DND-41 (cell line): ENCODE measurements around the gene EFNB2.

Experiments used
- EZH2 ChIP-seq: IDR thresholded peaks from 3 replicates; pipeline ENCODE4 v1.6.1; 2012; ENCODE audit warnings: borderline replicate concordance, low read depth, mild to moderate bottlenecking, moderate library complexity, low read length, inconsistent platforms; ENCODE audit not compliant: severe bottlenecking
- TF ChIP-seq, protein P1 (sequence below): IDR thresholded peaks from 2 replicates; pipeline ENCODE4 v1.5.1; 2012; ENCODE audit warnings: borderline replicate concordance, low read length, moderate library complexity, mild to moderate bottlenecking; ENCODE audit not compliant: poor library complexity, severe bottlenecking; ENCODE audit errors: extremely low read depth

GRCh38 chr13:106505295-106505694, 30.2 kb downstream of the EFNB2 start:
- no peak for TF ChIP-seq EZH2
- TF ChIP-seq, protein P1, sequence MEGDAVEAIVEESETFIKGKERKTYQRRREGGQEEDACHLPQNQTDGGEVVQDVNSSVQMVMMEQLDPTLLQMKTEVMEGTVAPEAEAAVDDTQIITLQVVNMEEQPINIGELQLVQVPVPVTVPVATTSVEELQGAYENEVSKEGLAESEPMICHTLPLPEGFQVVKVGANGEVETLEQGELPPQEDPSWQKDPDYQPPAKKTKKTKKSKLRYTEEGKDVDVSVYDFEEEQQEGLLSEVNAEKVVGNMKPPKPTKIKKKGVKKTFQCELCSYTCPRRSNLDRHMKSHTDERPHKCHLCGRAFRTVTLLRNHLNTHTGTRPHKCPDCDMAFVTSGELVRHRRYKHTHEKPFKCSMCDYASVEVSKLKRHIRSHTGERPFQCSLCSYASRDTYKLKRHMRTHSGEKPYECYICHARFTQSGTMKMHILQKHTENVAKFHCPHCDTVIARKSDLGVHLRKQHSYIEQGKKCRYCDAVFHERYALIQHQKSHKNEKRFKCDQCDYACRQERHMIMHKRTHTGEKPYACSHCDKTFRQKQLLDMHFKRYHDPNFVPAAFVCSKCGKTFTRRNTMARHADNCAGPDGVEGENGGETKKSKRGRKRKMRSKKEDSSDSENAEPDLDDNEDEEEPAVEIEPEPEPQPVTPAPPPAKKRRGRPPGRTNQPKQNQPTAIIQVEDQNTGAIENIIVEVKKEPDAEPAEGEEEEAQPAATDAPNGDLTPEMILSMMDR = no peak
